PC-9 (cell line): ENCODE results near the gene ARNT2. TPM values are rescaled to one million over a fixed set of nuclear protein-coding genes. Genes with fewer than 3 reads are reported as not detected.

Source experiments
- BruUV-seq: library from RNA; stranded (reverse); fragments of 400-500 nt; replicated peaks from 2 replicates; lab custom pipeline; 2021; lab: Mats Ljungman, UMichigan
- CTCF ChIA-PET: fragments of 300-600 bp; sonication (Branson Sonifier 250); formaldehyde crosslinking; loops from one replicate; lab custom pipeline; 2022; ENCODE audit warnings: antibody characterized with exemption; lab: Charles Lee
- POLR2A ChIA-PET: fragments of 300-600 bp; sonication (Branson Sonifier 250); formaldehyde crosslinking; loops from one replicate; lab custom pipeline; 2022; ENCODE audit warnings: antibody characterized with exemption; ENCODE audit not compliant: unreplicated experiment; lab: Charles Lee
- DNase-seq, 2 experiments: peaks; one replicate each; pipeline versions ENCODE4 v3.0.0 to v3.0.0-alpha.2; 2015 to 2022; ENCODE audit warnings: mixed read lengths in 1 of 2
- H2AFZ ChIP-seq: fragments of 200-600 bp; sonication (generic); 2 replicates; pipeline ENCODE4 v1.8.1; 2017; ENCODE audit warnings: antibody characterized with exemption
- H3F3A ChIP-seq: fragments of 200-600 bp; sonication (generic); 2 replicates; pipeline ENCODE4 v1.8.1; 2017; ENCODE audit warnings: antibody characterized with exemption, mild to moderate bottlenecking, low read depth; ENCODE audit not compliant: insufficient read depth
- H3K27ac ChIP-seq: fragments of 200-600 bp; sonication (generic); 2 replicates; pipeline ENCODE4 v1.6.1; 2016; ENCODE audit warnings: mixed run types
- H3K27me3 ChIP-seq: fragments of 200-600 bp; sonication (generic); 2 replicates; pipeline ENCODE4 v1.6.1; 2016; ENCODE audit warnings: low read depth, mixed run types; ENCODE audit not compliant: insufficient read depth
- H3K36me3 ChIP-seq: fragments of 200-600 bp; sonication (generic); 2 replicates; pipeline ENCODE4 v1.6.1; 2016; ENCODE audit warnings: low read depth, mixed run types
- H3K4me1 ChIP-seq: fragments of 200-600 bp; sonication (generic); replicated peaks from 2 replicates; pipeline ENCODE4 v1.6.1; 2016; ENCODE audit warnings: mixed run types; ENCODE audit not compliant: insufficient read depth
- H3K4me2 ChIP-seq: fragments of 200-600 bp; sonication (generic); 2 replicates; pipeline ENCODE4 v1.6.1; 2017; ENCODE audit warnings: mixed run types
- H3K4me3 ChIP-seq: fragments of 200-600 bp; sonication (generic); 2 replicates; pipeline ENCODE4 v1.6.1; 2016; ENCODE audit warnings: mixed run types
- H3K79me2 ChIP-seq: fragments of 200-600 bp; sonication (generic); 2 replicates; pipeline ENCODE4 v1.6.1; 2017; ENCODE audit warnings: low read depth, mixed run types
- H3K9me2 ChIP-seq: fragments of 200-600 bp; sonication (generic); 2 replicates; pipeline ENCODE4 v1.8.1; 2017; ENCODE audit warnings: mild to moderate bottlenecking; ENCODE audit not compliant: insufficient read depth
- H3K9me3 ChIP-seq: fragments of 200-600 bp; sonication (generic); 2 replicates; pipeline ENCODE4 v1.8.1; 2016; ENCODE audit warnings: low read depth; ENCODE audit not compliant: insufficient read depth
- H4K20me1 ChIP-seq: fragments of 200-600 bp; sonication (generic); 2 replicates; pipeline ENCODE4 v1.8.1; 2017; ENCODE audit not compliant: insufficient read depth
- EZH2 ChIP-seq: fragments of 200-600 bp; sonication (generic); IDR thresholded peaks from 2 replicates; pipeline ENCODE4 v1.8.0; 2017; ENCODE audit warnings: antibody characterized with exemption, low read depth
- intact Hi-C: fragments of 100-400 bp; cut with micrococcal nuclease; formaldehyde crosslinking; loops from one replicate; pipeline ENCODE4 v1.10.0; 2022; ENCODE audit not compliant: unreplicated experiment
- total RNA-seq: library from RNA; stranded (reverse); gene quantifications from 2 replicates; pipeline ENCODE4 v1.2.3, GENCODE V29; 2021
- TF ChIP-seq, protein P1 (sequence below): fragments of 200-600 bp; sonication (generic); conservative IDR thresholded peaks from 2 replicates; pipeline ENCODE4 v1.6.1; 2017; ENCODE audit warnings: mixed run types, antibody characterized with exemption, mild to moderate bottlenecking, moderate library complexity

ARNT2 gene
- total RNA-seq, 1 experiment from 2014 or later, result 4.3 TPM

DNA sequence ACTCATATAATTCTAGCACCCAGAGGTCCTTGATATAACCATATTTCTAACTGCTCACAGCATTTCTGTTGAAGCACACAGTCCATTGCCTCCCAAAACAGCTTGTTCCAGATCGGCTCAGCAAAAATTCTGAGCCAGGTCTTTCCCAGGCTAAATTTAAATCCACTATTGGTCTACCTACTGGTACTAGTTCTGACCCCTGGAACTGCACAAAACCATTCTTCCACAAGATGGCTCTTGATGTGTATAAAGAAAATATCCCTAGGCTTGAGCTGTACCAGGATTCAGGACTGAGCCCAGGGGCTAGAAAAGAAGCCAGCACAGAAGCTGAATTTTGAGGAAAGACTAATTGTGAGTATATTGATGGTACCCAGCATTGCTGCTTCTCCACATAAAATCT, 215.5 kb downstream of the ARNT2 start:
- Histone ChIP-seq H3K9me2 (no peaks in the 10 kb centered on the region), H3K4me1 (no peaks in the 10 kb centered on the region; the same call in 1 of the 2 replicates), H3F3A (0 out of 2 replicates have a peak, but pooled peaks cover 4% of the 10 kb centered on the region), H3K4me2 (no peak overlapping the region), H3K4me3 (no peak overlapping the region), H3K27me3 (no peaks in the 10 kb centered on the region), H3K27ac (no peak overlapping the region), H3K9me3 (peaks cover 27% of the 10 kb centered on the region), H4K20me1 (no peaks in the 10 kb centered on the region), H2AFZ (no peak overlapping the region), H3K36me3 (no peaks in the 10 kb centered on the region), H3K79me2 (no peaks in the 10 kb centered on the region)
- DNase-seq, result no peak
- BruUV-seq, result no TSS peak
- intact Hi-C loops, result no loop called here
- CTCF ChIA-PET, result interaction anchor here (0.5 to 1.3 kb wide), 3 partner anchors 10 to 160 kb away, joined by 3 to 6 read pairs (median 6); partner anchors contain the start of gene CEMIP
- POLR2A ChIA-PET, result interaction anchor here (0.6 kb wide), 1 partner anchor 145 kb away, joined by 4 read pairs; no protein-coding TSS in a partner anchor
- TF ChIP-seq, protein P1, sequence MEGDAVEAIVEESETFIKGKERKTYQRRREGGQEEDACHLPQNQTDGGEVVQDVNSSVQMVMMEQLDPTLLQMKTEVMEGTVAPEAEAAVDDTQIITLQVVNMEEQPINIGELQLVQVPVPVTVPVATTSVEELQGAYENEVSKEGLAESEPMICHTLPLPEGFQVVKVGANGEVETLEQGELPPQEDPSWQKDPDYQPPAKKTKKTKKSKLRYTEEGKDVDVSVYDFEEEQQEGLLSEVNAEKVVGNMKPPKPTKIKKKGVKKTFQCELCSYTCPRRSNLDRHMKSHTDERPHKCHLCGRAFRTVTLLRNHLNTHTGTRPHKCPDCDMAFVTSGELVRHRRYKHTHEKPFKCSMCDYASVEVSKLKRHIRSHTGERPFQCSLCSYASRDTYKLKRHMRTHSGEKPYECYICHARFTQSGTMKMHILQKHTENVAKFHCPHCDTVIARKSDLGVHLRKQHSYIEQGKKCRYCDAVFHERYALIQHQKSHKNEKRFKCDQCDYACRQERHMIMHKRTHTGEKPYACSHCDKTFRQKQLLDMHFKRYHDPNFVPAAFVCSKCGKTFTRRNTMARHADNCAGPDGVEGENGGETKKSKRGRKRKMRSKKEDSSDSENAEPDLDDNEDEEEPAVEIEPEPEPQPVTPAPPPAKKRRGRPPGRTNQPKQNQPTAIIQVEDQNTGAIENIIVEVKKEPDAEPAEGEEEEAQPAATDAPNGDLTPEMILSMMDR, result peak; percentile 47
- no peak for TF ChIP-seq EZH2

DNA sequence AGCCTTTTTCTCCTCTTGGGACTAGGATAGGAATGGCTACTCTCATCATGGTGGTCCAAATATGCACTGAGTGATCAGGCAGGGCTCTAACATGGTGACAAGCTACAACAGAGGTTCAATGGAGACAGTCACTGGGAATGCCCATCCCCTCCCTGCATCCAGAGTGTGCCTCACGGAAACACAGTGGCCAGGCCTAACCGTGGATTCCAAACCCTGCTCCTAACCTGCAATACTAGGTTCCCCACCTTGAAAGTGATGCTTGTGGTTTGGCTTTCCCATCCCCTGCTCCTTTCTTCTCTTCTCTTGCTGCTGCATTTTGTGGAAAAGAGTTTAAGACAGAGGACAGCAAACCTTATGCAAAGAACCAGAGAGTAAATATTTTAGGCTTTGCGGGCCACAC, 216.0 kb downstream of the ARNT2 start:
- intact Hi-C loops, result no loop called here
- Histone ChIP-seq H3K9me2 (no peaks in the 10 kb centered on the region), H3K36me3 (no peaks in the 10 kb centered on the region), H3K9me3 (peaks cover 27% of the 10 kb centered on the region), H2AFZ (no peak overlapping the region), H3K4me2 (no peak overlapping the region), H3K27ac (no peak overlapping the region), H3F3A (0 out of 2 replicates have a peak, but pooled peaks cover 4% of the 10 kb centered on the region), H3K79me2 (no peaks in the 10 kb centered on the region), H3K4me1 (no peaks in the 10 kb centered on the region; the same call in 1 of the 2 replicates), H4K20me1 (no peaks in the 10 kb centered on the region), H3K27me3 (no peaks in the 10 kb centered on the region), H3K4me3 (no peak overlapping the region)
- ChIA-PET CTCF (interaction anchor here (0.5 to 1.3 kb wide), 3 partner anchors 11 to 159 kb away, joined by 3 to 6 read pairs (median 6); partner anchors contain the start of gene CEMIP), POLR2A (interaction anchor here (0.6 kb wide), 1 partner anchor 146 kb away, joined by 4 read pairs; no protein-coding TSS in a partner anchor)
- DNase-seq, result no peak
- no TSS peak for BruUV-seq
- TF ChIP-seq, protein P1, result no peak
- TF ChIP-seq EZH2, result no peak

DNA sequence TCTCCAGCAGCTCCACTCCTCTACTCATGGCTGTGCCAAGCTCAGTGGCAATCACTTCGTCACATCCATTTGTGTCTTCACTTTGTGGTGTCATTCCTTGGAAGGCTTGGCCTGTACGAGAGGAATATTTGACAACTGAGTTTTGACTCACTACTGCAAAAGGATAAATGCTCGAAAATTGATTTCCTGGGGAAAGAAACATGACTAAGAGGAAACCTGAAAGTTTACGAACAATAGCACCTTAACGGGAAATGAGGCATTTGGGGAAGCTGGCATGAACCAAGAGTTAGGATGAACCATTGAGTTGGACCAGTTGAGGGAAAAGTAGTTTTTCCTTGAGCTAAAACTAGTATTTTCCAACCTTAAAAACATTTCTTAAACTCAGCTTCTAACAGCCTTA, 216.7 kb downstream of the ARNT2 start:
- no peak for DNase-seq
- Histone ChIP-seq H3F3A (0 out of 2 replicates have a peak, but pooled peaks cover 4% of the 10 kb centered on the region), H2AFZ (no peak overlapping the region), H3K79me2 (no peaks in the 10 kb centered on the region), H3K9me2 (no peaks in the 10 kb centered on the region), H3K4me3 (no peak overlapping the region), H3K4me1 (no peaks in the 10 kb centered on the region; the same call in 1 of the 2 replicates), H4K20me1 (no peaks in the 10 kb centered on the region), H3K27ac (no peak overlapping the region), H3K4me2 (no peak overlapping the region), H3K9me3 (peaks cover 27% of the 10 kb centered on the region), H3K27me3 (no peaks in the 10 kb centered on the region), H3K36me3 (no peaks in the 10 kb centered on the region)
- BruUV-seq, result no TSS peak
- ChIA-PET CTCF (no interaction called here), POLR2A (no interaction called here)
- TF ChIP-seq, protein P1, result no peak
- no peak for TF ChIP-seq EZH2
- intact Hi-C loops, result no loop called here
